CD14-positive monocyte (primary cell): Measurements from ENCODE around the gene PSMD14. TPM values are rescaled to one million over a fixed set of nuclear protein-coding genes. Genes with fewer than 3 reads are reported as not detected.

Experiments used
- DNase-seq, 3 donors: peaks; one replicate each; pipeline ENCODE4 v3.0.0-alpha.2; 2011 to 2022
- H2AFZ ChIP-seq: 2 replicates; pipeline ENCODE4 v1.6.0; 2012; ENCODE audit warnings: mild to moderate bottlenecking, low read depth, low read length, inconsistent platforms; ENCODE audit not compliant: insufficient read depth, poor library complexity, severe bottlenecking
- H3K27ac ChIP-seq, 2 donors: 1 replicate in 1 of 2; 2 replicates in 1 of 2; pipeline ENCODE4 v1.5.1; 2012 to 2013; ENCODE audit warnings: low read length in 2 of 2, control low read depth in 1 of 2, inconsistent platforms in 1 of 2, low read depth in 1 of 2, mild to moderate bottlenecking in 1 of 2
- H3K27me3 ChIP-seq, 2 donors: one replicate each; pipeline versions ENCODE4 v1.6.0 to v1.6.1; 2011 to 2013; ENCODE audit warnings: low read length in 2 of 2; ENCODE audit not compliant: control insufficient read depth in 2 of 2, insufficient read depth in 2 of 2
- H3K36me3 ChIP-seq, 2 donors: replicated peaks in 1 of 2; 1 replicate in 1 of 2; 2 replicates in 1 of 2; pipeline versions ENCODE4 v1.5.1 to v1.6.1; 2012 to 2013; ENCODE audit warnings: low read length in 2 of 2, control low read depth in 1 of 2, inconsistent platforms in 1 of 2, mild to moderate bottlenecking in 1 of 2; ENCODE audit not compliant: insufficient read depth in 2 of 2, control insufficient read depth in 1 of 2
- H3K4me1 ChIP-seq, 2 donors: 1 replicate in 1 of 2; 2 replicates in 1 of 2; pipeline versions ENCODE4 v1.5.1 to v1.6.1; 2012 to 2013; ENCODE audit warnings: low read length in 2 of 2, control low read depth in 1 of 2, inconsistent platforms in 1 of 2, mild to moderate bottlenecking in 1 of 2, moderate library complexity in 1 of 2; ENCODE audit not compliant: insufficient read depth in 2 of 2, control insufficient read depth in 1 of 2
- H3K4me2 ChIP-seq: replicated peaks from 2 replicates; pipeline ENCODE3; 2012; ENCODE audit warnings: low read length, moderate library complexity, mild to moderate bottlenecking; ENCODE audit not compliant: poor library complexity, severe bottlenecking; ENCODE audit errors: extremely low read depth
- H3K4me3 ChIP-seq, 3 experiments: fragments of 200-600 bp in 1 of 3; sonication (generic) in 1 of 3; replicated peaks in 1 of 3; 1 replicate in 2 of 3; 2 replicates in 1 of 3; pipeline ENCODE4 v1.5.1; 2011 to 2013; ENCODE audit warnings: low read length in 3 of 3, mild to moderate bottlenecking in 3 of 3, control low read depth in 2 of 3, low read depth in 2 of 3, inconsistent platforms in 1 of 3, moderate library complexity in 1 of 3
- H3K79me2 ChIP-seq: 2 replicates; pipeline ENCODE4 v1.6.0; 2012; ENCODE audit warnings: mild to moderate bottlenecking, control low read depth, inconsistent platforms, low read length, moderate library complexity; ENCODE audit not compliant: insufficient read depth
- H3K9ac ChIP-seq: 2 replicates; pipeline ENCODE4 v1.6.0; 2017; ENCODE audit warnings: low read length, mild to moderate bottlenecking; ENCODE audit not compliant: insufficient read depth, poor library complexity, severe bottlenecking
- H3K9me3 ChIP-seq, 2 donors: replicated peaks in 1 of 2; 1 replicate in 1 of 2; 2 replicates in 1 of 2; pipeline versions ENCODE4 v1.5.1 to v1.6.1; 2012 to 2013; ENCODE audit warnings: low read length in 2 of 2, control low read depth in 1 of 2; ENCODE audit not compliant: control insufficient read depth in 1 of 2, insufficient read depth in 1 of 2
- H4K20me1 ChIP-seq: 2 replicates; pipeline ENCODE4 v1.6.0; 2012; ENCODE audit warnings: mild to moderate bottlenecking, low read length, control low read depth, moderate library complexity; ENCODE audit not compliant: insufficient read depth
- H3K27ac Mint-ChIP-seq, 7 donors: one replicate each; pipeline ENCODE4 v1.8.0; 2020; ENCODE audit warnings: mild to moderate bottlenecking in 7 of 7, mixed read lengths in 7 of 7, moderate library complexity in 6 of 7, inconsistent platforms in 2 of 7
- H3K27me3 Mint-ChIP-seq, 3 donors: one replicate each; pipeline ENCODE4 v1.8.0; 2021 to 2022; ENCODE audit warnings: low read depth in 3 of 3, mild to moderate bottlenecking in 3 of 3, mixed read lengths in 3 of 3, moderate library complexity in 3 of 3, inconsistent platforms in 1 of 3
- H3K36me3 Mint-ChIP-seq, 2 donors: one replicate each; pipeline ENCODE4 v1.8.0; 2020; ENCODE audit warnings: mixed read lengths in 2 of 2, inconsistent platforms in 1 of 2, mild to moderate bottlenecking in 1 of 2
- H3K4me1 Mint-ChIP-seq: one replicate; pipeline ENCODE4 v1.8.0; 2020; ENCODE audit warnings: mild to moderate bottlenecking, mixed read lengths
- H3K4me3 Mint-ChIP-seq, 2 donors: one replicate each; pipeline ENCODE4 v1.8.0; 2020; ENCODE audit warnings: mild to moderate bottlenecking in 2 of 2, mixed read lengths in 2 of 2, moderate library complexity in 1 of 2
- H3K9me3 Mint-ChIP-seq, 7 donors: one replicate each; pipeline ENCODE4 v1.8.0; 2020 to 2022; ENCODE audit warnings: mixed read lengths in 7 of 7, mild to moderate bottlenecking in 6 of 7, moderate library complexity in 6 of 7, inconsistent platforms in 2 of 7
- WGBS: methylation state at CpG from one replicate; pipeline ENCODE4 v1.1.5; 2013; ENCODE audit warnings: missing lambda C conversion rate; ENCODE audit not compliant: insufficient coverage; 5-methylcytosine and 5-hydroxymethylcytosine counted together
- intact Hi-C, 2 donors: fragments of 100-400 bp; cut with micrococcal nuclease; formaldehyde crosslinking; loops; one replicate each; pipeline versions ENCODE4 v1.15.0 to v1.15.1; 2023
- polyA plus RNA-seq, 3 donors: library from polyadenylated mRNA; depleted of rRNA in 1 of 3; unstranded in 2 of 3; stranded (reverse) in 1 of 3; fragments of 300-500 nt in 2 of 3; fragments of >200 nt in 1 of 3; fragmentation: Illumina TruSeq in 2 of 3; gene quantifications; 1 replicate in 2 of 3; 2 replicates in 1 of 3; pipeline ENCODE4 v1.2.3, GENCODE V29; 2012 to 2021
- TF ChIP-seq, protein P1 (sequence below): fragments of 200-600 bp; IDR thresholded peaks from one replicate; pipeline ENCODE4 v1.8.0; 2022; ENCODE audit warnings: antibody characterized with exemption, mild to moderate bottlenecking

Gene PSMD14
- polyA plus RNA-seq, 3 donors: 8.7 to 37.8 (median 29.3) TPM

DNA sequence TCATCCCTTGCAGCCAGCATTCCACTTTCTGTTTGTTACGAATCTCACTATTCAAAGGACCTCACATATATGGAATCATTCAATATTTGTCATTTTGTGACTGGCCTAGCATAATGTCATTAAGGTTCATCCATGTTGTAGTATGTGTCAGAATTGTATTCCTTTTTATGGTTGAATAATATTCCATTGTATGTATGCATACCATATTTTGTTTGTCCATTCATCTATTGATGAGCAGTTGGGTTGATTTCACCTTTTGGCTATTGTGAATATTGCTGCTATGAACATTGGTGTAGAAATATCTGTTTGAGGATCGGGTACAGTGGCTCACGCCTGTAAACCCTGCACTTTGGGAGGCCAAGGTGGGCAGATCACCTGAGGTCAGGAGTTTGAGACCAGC, 35.0 kb downstream of the PSMD14 start:
- Histone ChIP-seq H3K4me2 (no peak overlapping the region), H3K27ac (no peak overlapping the region), H3K79me2 (peaks cover 44% of the 10 kb centered on the region), H3K4me3 (no peak overlapping the region), H3K4me1 (no peaks in the 10 kb centered on the region), H3K9me3 (peaks cover 0 to 13% of the 10 kb centered on the region in 2 donors), H3K36me3 (peaks cover 4 to 11% of the 10 kb centered on the region in 2 donors), H3K27me3 (no peaks in the 10 kb centered on the region), H3K9ac (no peak overlapping the region), H2AFZ (no peak overlapping the region), H4K20me1 (no peaks in the 10 kb centered on the region)
- no peak for DNase-seq
- intact Hi-C loops: no loop called here
- peaks cover 4% of the 10 kb centered on the region for H3K4me1 Mint-ChIP-seq
- 100% methylated on average over 1 of the region's 3 CpGs for WGBS
- H3K36me3 Mint-ChIP-seq: peaks cover 32 to 47% of the 10 kb centered on the region in 2 donors
- no peaks in the 10 kb centered on the region for H3K27me3 Mint-ChIP-seq
- H3K9me3 Mint-ChIP-seq: peaks cover 8 to 19% (median 13%) of the 10 kb centered on the region in 7 donors
- no peak overlapping the region for H3K27ac Mint-ChIP-seq
- H3K4me3 Mint-ChIP-seq: no peak overlapping the region
- TF ChIP-seq, protein P1, sequence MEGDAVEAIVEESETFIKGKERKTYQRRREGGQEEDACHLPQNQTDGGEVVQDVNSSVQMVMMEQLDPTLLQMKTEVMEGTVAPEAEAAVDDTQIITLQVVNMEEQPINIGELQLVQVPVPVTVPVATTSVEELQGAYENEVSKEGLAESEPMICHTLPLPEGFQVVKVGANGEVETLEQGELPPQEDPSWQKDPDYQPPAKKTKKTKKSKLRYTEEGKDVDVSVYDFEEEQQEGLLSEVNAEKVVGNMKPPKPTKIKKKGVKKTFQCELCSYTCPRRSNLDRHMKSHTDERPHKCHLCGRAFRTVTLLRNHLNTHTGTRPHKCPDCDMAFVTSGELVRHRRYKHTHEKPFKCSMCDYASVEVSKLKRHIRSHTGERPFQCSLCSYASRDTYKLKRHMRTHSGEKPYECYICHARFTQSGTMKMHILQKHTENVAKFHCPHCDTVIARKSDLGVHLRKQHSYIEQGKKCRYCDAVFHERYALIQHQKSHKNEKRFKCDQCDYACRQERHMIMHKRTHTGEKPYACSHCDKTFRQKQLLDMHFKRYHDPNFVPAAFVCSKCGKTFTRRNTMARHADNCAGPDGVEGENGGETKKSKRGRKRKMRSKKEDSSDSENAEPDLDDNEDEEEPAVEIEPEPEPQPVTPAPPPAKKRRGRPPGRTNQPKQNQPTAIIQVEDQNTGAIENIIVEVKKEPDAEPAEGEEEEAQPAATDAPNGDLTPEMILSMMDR: no peak

DNA sequence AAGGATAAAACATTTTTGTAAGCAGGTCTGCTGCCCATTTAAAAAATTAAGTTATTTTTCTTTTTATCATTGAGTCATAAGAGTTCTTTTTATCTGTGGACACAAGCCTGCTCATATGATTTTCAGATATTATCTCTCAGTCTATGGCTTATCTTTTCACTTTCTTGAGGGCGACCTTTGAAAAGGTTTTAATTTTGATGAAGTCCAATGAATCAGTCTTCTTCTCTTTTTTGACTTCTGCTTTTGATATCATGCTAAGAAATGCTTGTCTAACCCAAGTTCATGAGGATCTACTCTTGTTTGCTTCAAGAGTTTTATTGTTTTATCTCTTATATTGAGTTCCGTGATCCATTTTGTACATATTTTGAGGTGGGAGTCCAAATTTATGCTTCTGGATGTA, 36.5 kb downstream of the PSMD14 start:
- no CpG with 5 or more reads among the region's 2 CpGs for WGBS
- H3K27ac ChIP-seq: no peak overlapping the region
- H3K4me1 ChIP-seq: no peaks in the 10 kb centered on the region
- H4K20me1 ChIP-seq: peaks cover 5% of the 10 kb centered on the region
- Mint-ChIP-seq H3K27ac (peak overlapping the region in 1 of 7 donors; percentile 4), H3K27me3 (no peaks in the 10 kb centered on the region), H3K36me3 (peaks cover 30 to 43% of the 10 kb centered on the region in 2 donors), H3K4me3 (no peak overlapping the region), H3K9me3 (peaks cover 8 to 18% (median 13%) of the 10 kb centered on the region in 7 donors), H3K4me1 (peaks cover 4% of the 10 kb centered on the region)
- H3K36me3 ChIP-seq: peaks cover 4 to 11% of the 10 kb centered on the region in 2 donors
- intact Hi-C loops: no loop called here
- DNase-seq: no peak
- H3K9ac ChIP-seq: no peak overlapping the region
- TF ChIP-seq, protein P1: no peak
- H3K4me2 ChIP-seq: no peak overlapping the region
- H3K27me3 ChIP-seq: no peaks in the 10 kb centered on the region
- peaks cover 0 to 13% of the 10 kb centered on the region in 2 donors for H3K9me3 ChIP-seq
- peaks cover 41% of the 10 kb centered on the region for H3K79me2 ChIP-seq
- no peak overlapping the region for H3K4me3 ChIP-seq
- H2AFZ ChIP-seq: no peak overlapping the region
